HCT116 (cell line): Measurements from ENCODE around the gene GOLT1B. TPM values are rescaled to one million over a fixed set of nuclear protein-coding genes. Genes with fewer than 3 reads are reported as not detected.

Experiments used
- ATAC-seq: fragments of 200-7000 bp; cut with Tn5 transposase; 2 replicates; pipeline ENCODE4 v1.9.1; 2020; ENCODE audit warnings: mild to moderate bottlenecking, moderate library complexity
- BruUV-seq: library from RNA; stranded (reverse); fragments of 400-500 nt; replicated peaks from 2 replicates; lab custom pipeline; 2021; lab: Mats Ljungman, UMichigan
- CTCF ChIA-PET: fragments of 300-600 bp; sonication (Branson Sonifier 250); formaldehyde crosslinking; loops from one replicate; lab custom pipeline; 2021; ENCODE audit warnings: antibody characterized with exemption; lab: Charles Lee
- POLR2A ChIA-PET: fragments of 300-600, 350-600 bp; sonication (Branson Sonifier 250); formaldehyde crosslinking; loops from one replicate; lab custom pipeline; 2021; ENCODE audit warnings: antibody characterized with exemption; lab: Charles Lee
- RAD21 ChIA-PET, 2 experiments: fragments of 300-600 bp; sonication (Branson Sonifier 250); formaldehyde crosslinking; loops; one replicate each; lab custom pipeline; 2023; ENCODE audit warnings: low total read pairs in 2 of 2; ENCODE audit not compliant: uncharacterized antibody in 2 of 2, unreplicated experiment in 2 of 2, low non-redundant PET in 1 of 2; lab: Charles Lee
- DNase-seq: peaks from one replicate; pipeline ENCODE4 v3.0.0-alpha.2; 2010; ENCODE audit warnings: low read depth, low spot score
- H2AFZ ChIP-seq: fragments of 200-600 bp; shearing (Covaris generic), sonication (generic); 2 replicates; pipeline ENCODE4 v1.6.1; 2017; ENCODE audit warnings: low read depth, mixed run types, mixed read lengths, antibody characterized with exemption, low read length; ENCODE audit not compliant: poor library complexity, severe bottlenecking
- H3K27ac ChIP-seq: 2 replicates; pipeline ENCODE4 v1.5.1; 2012; ENCODE audit warnings: low read depth, low read length
- H3K27me3 ChIP-seq: fragments of 200-600 bp; sonication (generic); 2 replicates; pipeline ENCODE4 v1.6.1; 2016; ENCODE audit warnings: mixed run types, low read length, mixed read lengths; ENCODE audit not compliant: insufficient read depth
- H3K36me3 ChIP-seq, 2 experiments: fragments of 200-500 bp in 1 of 2; fragments of 200-600 bp in 1 of 2; sonication (Bioruptor generic) in 1 of 2; sonication (generic) in 1 of 2; 2 replicates each; pipeline versions ENCODE4 v1.5.1 to v1.6.1; 2014 to 2016; ENCODE audit warnings: low read length in 2 of 2, inconsistent platforms in 1 of 2, mixed read lengths in 1 of 2, mixed run types in 1 of 2; ENCODE audit not compliant: insufficient read depth in 2 of 2, control insufficient read depth in 1 of 2
- H3K4me1 ChIP-seq, 2 experiments: fragments of 200-600 bp in 1 of 2; sonication (generic) in 1 of 2; 2 replicates each; pipeline versions ENCODE4 v1.5.1 to v1.6.1; 2012 to 2017; ENCODE audit warnings: low read length in 2 of 2, inconsistent platforms in 1 of 2, mild to moderate bottlenecking in 1 of 2, mixed read lengths in 1 of 2, mixed run types in 1 of 2, moderate library complexity in 1 of 2; ENCODE audit not compliant: insufficient read depth in 2 of 2, control insufficient read depth in 1 of 2
- H3K4me2 ChIP-seq: fragments of 200-600 bp; sonication (generic); 2 replicates; pipeline ENCODE4 v1.6.1; 2017; ENCODE audit warnings: mixed run types, low read length, mixed read lengths
- H3K4me3 ChIP-seq, 2 experiments: fragments of 200-600 bp in 1 of 2; sonication (generic) in 1 of 2; replicated peaks in 1 of 2; 2 replicates each; pipeline ENCODE4 v1.5.1; 2011 to 2016; ENCODE audit warnings: low read length in 2 of 2, control low read depth in 1 of 2, low read depth in 1 of 2, mild to moderate bottlenecking in 1 of 2, mixed read lengths in 1 of 2, mixed run types in 1 of 2
- H3K79me2 ChIP-seq: fragments of 200-600 bp; sonication (generic); 2 replicates; pipeline ENCODE4 v1.6.1; 2017; ENCODE audit warnings: mild to moderate bottlenecking, mixed run types, low read length, moderate library complexity, mixed read lengths; ENCODE audit not compliant: insufficient read depth
- H3K9ac ChIP-seq: fragments of 200-600 bp; sonication (generic); 2 replicates; pipeline ENCODE4 v1.6.1; 2016; ENCODE audit warnings: low read length, mixed read lengths
- H3K9me2 ChIP-seq: fragments of 200-600 bp; sonication (generic), shearing (Covaris generic); 2 replicates; pipeline ENCODE4 v1.6.1; 2017; ENCODE audit warnings: mixed run types, mild to moderate bottlenecking, moderate library complexity; ENCODE audit not compliant: insufficient read depth
- H3K9me3 ChIP-seq, 2 experiments: fragments of 200-500 bp in 1 of 2; fragments of 200-600 bp in 1 of 2; sonication (Bioruptor generic) in 1 of 2; sonication (generic) in 1 of 2; 2 replicates each; pipeline ENCODE4 v1.6.1; 2014 to 2017; ENCODE audit warnings: low read length in 2 of 2, mixed read lengths in 2 of 2, inconsistent platforms in 1 of 2, low read depth in 1 of 2, mild to moderate bottlenecking in 1 of 2, mixed run types in 1 of 2, moderate library complexity in 1 of 2; ENCODE audit not compliant: control insufficient read depth in 1 of 2, insufficient read depth in 1 of 2
- H4K20me1 ChIP-seq: fragments of 200-600 bp; sonication (generic), shearing (Covaris generic); 2 replicates; pipeline ENCODE4 v1.6.1; 2017; ENCODE audit warnings: mixed run types, mild to moderate bottlenecking, moderate library complexity; ENCODE audit not compliant: insufficient read depth
- POLR2A ChIP-seq: IDR thresholded peaks from 2 replicates; pipeline ENCODE4 v1.7.0; 2011; ENCODE audit warnings: borderline replicate concordance; ENCODE audit not compliant: insufficient read depth, insufficient read length; ENCODE audit errors: extremely low read depth
- RAD21 ChIP-seq: IDR thresholded peaks from 2 replicates; pipeline ENCODE4 v1.6.1; 2012; ENCODE audit warnings: low read depth, mild to moderate bottlenecking
- SP1 ChIP-seq: IDR thresholded peaks from 2 replicates; pipeline ENCODE4 v1.6.1; 2012; ENCODE audit warnings: low read depth
- TCF7L2 ChIP-seq: IDR thresholded peaks from 2 replicates; pipeline ENCODE4 v1.7.0; 2011; ENCODE audit warnings: borderline replicate concordance, inconsistent platforms; ENCODE audit not compliant: insufficient read depth, insufficient read length; ENCODE audit errors: extremely low read depth
- YY1 ChIP-seq: IDR thresholded peaks from 2 replicates; pipeline ENCODE4 v1.6.1; 2011; ENCODE audit warnings: low read length, low read depth, moderate library complexity, mild to moderate bottlenecking; ENCODE audit not compliant: insufficient replicate concordance; ENCODE audit errors: extremely low read depth
- ZNF274 ChIP-seq: fragments of 200-500 bp; sonication (Bioruptor generic); IDR thresholded peaks from 2 replicates; pipeline ENCODE4 v1.6.1; 2014; ENCODE audit warnings: mild to moderate bottlenecking, low read depth, low read length, inconsistent platforms
- intact Hi-C: fragments of 100-400 bp; cut with micrococcal nuclease; formaldehyde crosslinking; loops from 2 replicates; pipeline ENCODE4 v1.10.0; 2022
- total RNA-seq: library from RNA; stranded (reverse); gene quantifications from one replicate; pipeline ENCODE4 v1.2.1, GENCODE V29; 2021; ENCODE audit not compliant: unreplicated experiment
- TF ChIP-seq, protein P1 (sequence below), 3 experiments: fragments of 200-600 bp in 1 of 3; sonication (generic) in 1 of 3; IDR thresholded peaks in 2 of 3; conservative IDR thresholded peaks in 1 of 3; 2 replicates each; pipeline ENCODE4 v1.5.1; 2012 to 2017; ENCODE audit warnings: low read depth in 2 of 3, low read length in 2 of 3, antibody characterized with exemption in 1 of 3, borderline replicate concordance in 1 of 3, control low read depth in 1 of 3, mild to moderate bottlenecking in 1 of 3, mixed read lengths in 1 of 3, mixed run types in 1 of 3, moderate library complexity in 1 of 3; ENCODE audit not compliant: insufficient read depth in 1 of 3
- TF ChIP-seq, protein P2 (sequence below): IDR thresholded peaks from 2 replicates; pipeline ENCODE4 v1.6.1; 2011; ENCODE audit warnings: mild to moderate bottlenecking, low read length, moderate library complexity; ENCODE audit not compliant: insufficient replicate concordance; ENCODE audit errors: extremely low read depth

GOLT1B gene
- total RNA-seq, 1 experiment from 2014 or later: 43.5 TPM

DNA sequence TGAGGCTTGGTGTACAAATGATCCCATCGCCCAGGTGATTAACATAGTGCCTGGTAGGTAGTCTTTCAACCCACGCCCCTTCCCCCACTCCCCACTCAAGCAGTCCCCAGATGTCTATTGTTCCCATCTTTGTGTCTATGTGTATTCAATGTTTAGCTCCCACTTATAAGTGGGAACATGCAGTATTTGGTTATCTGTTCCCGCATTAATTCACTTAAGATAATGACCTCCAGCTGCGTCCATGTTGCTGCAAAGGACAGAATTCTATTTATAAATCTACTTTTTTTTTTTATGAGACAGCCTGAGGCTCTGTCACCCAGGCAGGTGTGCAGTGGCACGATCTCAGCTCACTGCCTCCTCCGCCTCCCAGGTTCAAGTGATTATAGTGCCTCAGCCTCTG, 40.2 kb downstream of the GOLT1B start:
- ChIA-PET POLR2A (no interaction called here), RAD21 (no interaction called here), CTCF (no interaction called here)
- intact Hi-C loops: no loop called here
- H3K4me3 ChIP-seq: no peak overlapping the region
- BruUV-seq: no TSS peak
- H3K4me2 ChIP-seq: no peak overlapping the region
- no peaks in the 10 kb centered on the region for H3K9me3 ChIP-seq
- H3K9ac ChIP-seq: no peak overlapping the region
- no peaks in the 10 kb centered on the region for H3K9me2 ChIP-seq
- no peak overlapping the region for H2AFZ ChIP-seq
- H3K27me3 ChIP-seq: no peaks in the 10 kb centered on the region
- TF ChIP-seq TCF7L2: no peak
- TF ChIP-seq SP1: no peak
- TF ChIP-seq YY1: no peak
- TF ChIP-seq POLR2A: no peak
- TF ChIP-seq, protein P1, sequence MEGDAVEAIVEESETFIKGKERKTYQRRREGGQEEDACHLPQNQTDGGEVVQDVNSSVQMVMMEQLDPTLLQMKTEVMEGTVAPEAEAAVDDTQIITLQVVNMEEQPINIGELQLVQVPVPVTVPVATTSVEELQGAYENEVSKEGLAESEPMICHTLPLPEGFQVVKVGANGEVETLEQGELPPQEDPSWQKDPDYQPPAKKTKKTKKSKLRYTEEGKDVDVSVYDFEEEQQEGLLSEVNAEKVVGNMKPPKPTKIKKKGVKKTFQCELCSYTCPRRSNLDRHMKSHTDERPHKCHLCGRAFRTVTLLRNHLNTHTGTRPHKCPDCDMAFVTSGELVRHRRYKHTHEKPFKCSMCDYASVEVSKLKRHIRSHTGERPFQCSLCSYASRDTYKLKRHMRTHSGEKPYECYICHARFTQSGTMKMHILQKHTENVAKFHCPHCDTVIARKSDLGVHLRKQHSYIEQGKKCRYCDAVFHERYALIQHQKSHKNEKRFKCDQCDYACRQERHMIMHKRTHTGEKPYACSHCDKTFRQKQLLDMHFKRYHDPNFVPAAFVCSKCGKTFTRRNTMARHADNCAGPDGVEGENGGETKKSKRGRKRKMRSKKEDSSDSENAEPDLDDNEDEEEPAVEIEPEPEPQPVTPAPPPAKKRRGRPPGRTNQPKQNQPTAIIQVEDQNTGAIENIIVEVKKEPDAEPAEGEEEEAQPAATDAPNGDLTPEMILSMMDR (IDR thresholded peaks at IDR 0.05 in 2 of 3, conservative IDR thresholded peaks at IDR 0.05 in 1 of 3; ENCODE audit: borderline replicate concordance in 1 of 3, insufficient read depth in 1 of 3, low read depth in 2 of 3, low read length in 2 of 3): no peak
- no peak for TF ChIP-seq RAD21
- no peak for TF ChIP-seq ZNF274
- TF ChIP-seq, protein P2, sequence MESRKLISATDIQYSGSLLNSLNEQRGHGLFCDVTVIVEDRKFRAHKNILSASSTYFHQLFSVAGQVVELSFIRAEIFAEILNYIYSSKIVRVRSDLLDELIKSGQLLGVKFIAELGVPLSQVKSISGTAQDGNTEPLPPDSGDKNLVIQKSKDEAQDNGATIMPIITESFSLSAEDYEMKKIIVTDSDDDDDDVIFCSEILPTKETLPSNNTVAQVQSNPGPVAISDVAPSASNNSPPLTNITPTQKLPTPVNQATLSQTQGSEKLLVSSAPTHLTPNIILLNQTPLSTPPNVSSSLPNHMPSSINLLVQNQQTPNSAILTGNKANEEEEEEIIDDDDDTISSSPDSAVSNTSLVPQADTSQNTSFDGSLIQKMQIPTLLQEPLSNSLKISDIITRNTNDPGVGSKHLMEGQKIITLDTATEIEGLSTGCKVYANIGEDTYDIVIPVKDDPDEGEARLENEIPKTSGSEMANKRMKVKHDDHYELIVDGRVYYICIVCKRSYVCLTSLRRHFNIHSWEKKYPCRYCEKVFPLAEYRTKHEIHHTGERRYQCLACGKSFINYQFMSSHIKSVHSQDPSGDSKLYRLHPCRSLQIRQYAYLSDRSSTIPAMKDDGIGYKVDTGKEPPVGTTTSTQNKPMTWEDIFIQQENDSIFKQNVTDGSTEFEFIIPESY: no peak
- ATAC-seq: no peak
- no peaks in the 10 kb centered on the region for H3K4me1 ChIP-seq
- H3K36me3 ChIP-seq: no peaks in the 10 kb centered on the region
- H3K27ac ChIP-seq: no peak overlapping the region
- H4K20me1 ChIP-seq: no peaks in the 10 kb centered on the region
- DNase-seq: no peak
- H3K79me2 ChIP-seq: no peaks in the 10 kb centered on the region
